HEK293T (cell line): ENCODE results near the gene PRKAR1B.

Source experiments
- ARNT ChIP-seq: fragments of 450-650 bp; IDR thresholded peaks from 2 replicates; pipeline ENCODE4 v1.6.1; 2017; ENCODE audit warnings: mild to moderate bottlenecking
- BHLHE40 ChIP-seq: fragments of 450-650 bp; IDR thresholded peaks from 2 replicates; pipeline ENCODE4 v1.6.1; 2016; ENCODE audit warnings: mild to moderate bottlenecking, moderate library complexity, borderline replicate concordance
- ELF4 ChIP-seq: fragments of 450-650 bp; IDR thresholded peaks from 2 replicates; pipeline ENCODE4 v1.6.1; 2017; ENCODE audit warnings: antibody characterized with exemption
- FOXK2 ChIP-seq: fragments of 450-650 bp; IDR thresholded peaks from 2 replicates; pipeline ENCODE4 v1.6.1; 2016; ENCODE audit warnings: mild to moderate bottlenecking
- FOXM1 ChIP-seq: fragments of 450-650 bp; IDR thresholded peaks from 2 replicates; pipeline ENCODE4 v1.6.1; 2017; ENCODE audit warnings: mild to moderate bottlenecking, borderline replicate concordance
- HDGF ChIP-seq: fragments of 450-650 bp; IDR thresholded peaks from 2 replicates; pipeline ENCODE4 v1.6.1; 2017; ENCODE audit warnings: antibody characterized with exemption, borderline replicate concordance
- L3MBTL2 ChIP-seq: fragments of 450-650 bp; conservative IDR thresholded peaks from 2 replicates; pipeline ENCODE4 v1.6.1; 2016; ENCODE audit warnings: mild to moderate bottlenecking
- NFRKB ChIP-seq: fragments of 450-650 bp; IDR thresholded peaks from 2 replicates; pipeline ENCODE4 v1.6.1; 2016; ENCODE audit warnings: mild to moderate bottlenecking, moderate library complexity
- PKNOX1 ChIP-seq: fragments of 450-650 bp; IDR thresholded peaks from 2 replicates; pipeline ENCODE4 v1.6.1; 2016
- SP1 ChIP-seq: fragments of 450-650 bp; IDR thresholded peaks from 2 replicates; pipeline ENCODE4 v1.6.1; 2017
- SUZ12 ChIP-seq: fragments of 450-650 bp; IDR thresholded peaks from 2 replicates; pipeline ENCODE4 v1.6.1; 2016; ENCODE audit warnings: mild to moderate bottlenecking
- TARDBP ChIP-seq: fragments of 450-650 bp; IDR thresholded peaks from 2 replicates; pipeline ENCODE4 v1.6.1; 2016

GRCh38 chr7:542131-542712 lies 184.9 kb downstream of the PRKAR1B start:
- TF ChIP-seq HDGF = no peak
- TF ChIP-seq FOXM1 = no peak
- no peak for TF ChIP-seq SP1
- no peak for TF ChIP-seq SUZ12
- no peak for TF ChIP-seq BHLHE40
- TF ChIP-seq ARNT = no peak
- no peak for TF ChIP-seq TARDBP
- no peak for TF ChIP-seq NFRKB
- no peak for TF ChIP-seq L3MBTL2
- no peak for TF ChIP-seq ELF4
- TF ChIP-seq PKNOX1 = no peak
- no peak for TF ChIP-seq FOXK2
